A549 (cell line): Measurements from ENCODE around the gene VWA8.

ENCODE experiments used
- CEBPB ChIP-seq, 2 experiments: fragments of >200 bp in 1 of 2; sonication (Bioruptor Twin) in 1 of 2; formaldehyde crosslinking in 1 of 2; IDR thresholded peaks; 2 replicates each; pipeline ENCODE4 v1.6.1; 2012 to 2016
- CTCF ChIP-seq: fragments of >200 bp; sonication (Bioruptor Twin); formaldehyde crosslinking; IDR thresholded peaks from 3 replicates; pipeline ENCODE4 v1.5.1; 2016
- POLR2AphosphoS2 ChIP-seq: conservative IDR thresholded peaks from 2 replicates; pipeline ENCODE4 v1.6.1; 2012; ENCODE audit warnings: low read length, improper control_type of control experiment, inconsistent platforms
- REST ChIP-seq: fragments of 200-600 bp; sonication (generic); IDR thresholded peaks from 2 replicates; pipeline ENCODE4 v1.6.1; 2016; ENCODE audit warnings: antibody characterized with exemption, mild to moderate bottlenecking, moderate library complexity

- TF ChIP-seq POLR2AphosphoS2 (no peak), CEBPB (IDR thresholded peaks at IDR 0.05) (no peak), CTCF (no peak), REST (no peak)
Observed at GRCh38 chr13:41973247-41973741, 12.4 kb upstream of the VWA8 start.
